HEK293 (cell line): ENCODE measurements around the gene AK9.
A peak's percentile ranks its signal among the peaks of the same experiment; 100 is the strongest.

Source experiments
- KLF1 ChIP-seq: fragments of 450-650 bp; formaldehyde crosslinking; IDR thresholded peaks from 2 replicates; pipeline ENCODE4 v1.5.1; 2016; ENCODE audit warnings: missing biosample characterization, missing genetic modification characterization
- KLF10 ChIP-seq: fragments of 450-650 bp; IDR thresholded peaks from 2 replicates; pipeline ENCODE4 v1.5.1; 2018; ENCODE audit warnings: missing biosample characterization, mild to moderate bottlenecking, missing genetic modification characterization
- KLF9 ChIP-seq: fragments of 450-650 bp; formaldehyde crosslinking; IDR thresholded peaks from 2 replicates; pipeline ENCODE4 v1.5.1; 2016; ENCODE audit warnings: missing biosample characterization, missing genetic modification characterization, low read depth
- MEIS1 ChIP-seq: sonication (generic); formaldehyde crosslinking; IDR thresholded peaks from 2 replicates; pipeline ENCODE4 v1.8.1; 2022; ENCODE audit warnings: missing genetic modification reagents, mild to moderate bottlenecking, borderline replicate concordance
- SALL2 ChIP-seq: fragments of 450-650 bp; formaldehyde crosslinking; IDR thresholded peaks from 2 replicates; pipeline ENCODE4 v1.5.0; 2017; ENCODE audit warnings: missing biosample characterization, mild to moderate bottlenecking, missing genetic modification characterization, borderline replicate concordance
- SCRT1 ChIP-seq: fragments of 450-650 bp; formaldehyde crosslinking; IDR thresholded peaks from 2 replicates; pipeline ENCODE4 v1.5.1; 2016; ENCODE audit warnings: missing biosample characterization, missing genetic modification characterization, borderline replicate concordance
- SETDB1 ChIP-seq: IDR thresholded peaks from one replicate; pipeline ENCODE4 v1.6.1; 2017; ENCODE audit warnings: mild to moderate bottlenecking, low read length, moderate library complexity, mixed read lengths; ENCODE audit not compliant: insufficient read length
- SP3 ChIP-seq: fragments of 450-650 bp; formaldehyde crosslinking; IDR thresholded peaks from 2 replicates; pipeline ENCODE4 v1.5.1; 2016; ENCODE audit warnings: missing biosample characterization, missing genetic modification characterization
- TCF7L2 ChIP-seq: IDR thresholded peaks from 2 replicates; pipeline ENCODE4 v1.6.1; 2011; ENCODE audit warnings: low read depth, mild to moderate bottlenecking, inconsistent platforms, low read length, moderate library complexity, borderline replicate concordance
- WT1 ChIP-seq: fragments of 450-650 bp; formaldehyde crosslinking; IDR thresholded peaks from 2 replicates; pipeline ENCODE4 v1.5.1; 2016; ENCODE audit warnings: missing biosample characterization, missing genetic modification characterization
- ZEB2 ChIP-seq: fragments of 450-650 bp; formaldehyde crosslinking; IDR thresholded peaks from 2 replicates; pipeline ENCODE4 v1.5.1; 2016; ENCODE audit warnings: missing biosample characterization, missing genetic modification characterization
- ZFP37 ChIP-seq: fragments of 450-650 bp; formaldehyde crosslinking; IDR thresholded peaks from 2 replicates; pipeline ENCODE4 v1.5.1; 2016; ENCODE audit warnings: missing biosample characterization, missing genetic modification characterization
- ZNF112 ChIP-seq: fragments of 450-650 bp; formaldehyde crosslinking; IDR thresholded peaks from 2 replicates; pipeline ENCODE4 v1.5.0; 2017; ENCODE audit warnings: missing biosample characterization, missing genetic modification characterization
- ZNF138 ChIP-seq: fragments of 450-650 bp; formaldehyde crosslinking; IDR thresholded peaks from 2 replicates; pipeline ENCODE4 v1.5.1; 2016; ENCODE audit warnings: missing biosample characterization, missing genetic modification characterization, borderline replicate concordance
- ZNF155 ChIP-seq: fragments of 450-650 bp; formaldehyde crosslinking; IDR thresholded peaks from 2 replicates; pipeline ENCODE4 v1.5.1; 2016; ENCODE audit warnings: missing biosample characterization, missing genetic modification characterization
- ZNF157 ChIP-seq: fragments of 450-650 bp; formaldehyde crosslinking; IDR thresholded peaks from 2 replicates; pipeline ENCODE4 v1.5.1; 2016; ENCODE audit warnings: missing biosample characterization, missing genetic modification characterization
- ZNF174 ChIP-seq: fragments of 450-650 bp; formaldehyde crosslinking; IDR thresholded peaks from 2 replicates; pipeline ENCODE4 v1.5.0; 2017; ENCODE audit warnings: missing biosample characterization, mild to moderate bottlenecking, missing genetic modification characterization
- ZNF211 ChIP-seq: fragments of 450-650 bp; formaldehyde crosslinking; IDR thresholded peaks from 2 replicates; pipeline ENCODE4 v1.5.1; 2016; ENCODE audit warnings: low read depth, missing biosample characterization, missing genetic modification characterization
- ZNF239 ChIP-seq: fragments of 450-650 bp; formaldehyde crosslinking; IDR thresholded peaks from 2 replicates; pipeline ENCODE4 v1.5.1; 2016; ENCODE audit warnings: missing biosample characterization, missing genetic modification characterization
- ZNF248 ChIP-seq: fragments of 450-650 bp; formaldehyde crosslinking; IDR thresholded peaks from 2 replicates; pipeline ENCODE4 v1.5.1; 2017; ENCODE audit warnings: missing biosample characterization, missing genetic modification characterization
- ZNF292 ChIP-seq: fragments of 450-650 bp; formaldehyde crosslinking; IDR thresholded peaks from 2 replicates; pipeline ENCODE4 v1.5.1; 2016; ENCODE audit warnings: low read depth, missing biosample characterization, missing genetic modification characterization, borderline replicate concordance
- ZNF324 ChIP-seq: fragments of 450-650 bp; formaldehyde crosslinking; IDR thresholded peaks from 2 replicates; pipeline ENCODE4 v1.5.1; 2016; ENCODE audit warnings: missing biosample characterization, missing genetic modification characterization
- ZNF335 ChIP-seq: fragments of 450-650 bp; formaldehyde crosslinking; conservative IDR thresholded peaks from 2 replicates; pipeline ENCODE4 v1.5.1; 2016; ENCODE audit warnings: missing biosample characterization, missing genetic modification characterization
- ZNF521 ChIP-seq: fragments of 450-650 bp; formaldehyde crosslinking; IDR thresholded peaks from 2 replicates; pipeline ENCODE4 v1.5.1; 2017; ENCODE audit warnings: missing biosample characterization, mild to moderate bottlenecking, missing genetic modification characterization
- ZNF555 ChIP-seq: fragments of 450-650 bp; formaldehyde crosslinking; conservative IDR thresholded peaks from 2 replicates; pipeline ENCODE4 v1.5.1; 2017; ENCODE audit warnings: missing biosample characterization, mild to moderate bottlenecking, missing genetic modification characterization, inconsistent platforms
- ZNF571 ChIP-seq: fragments of 450-650 bp; formaldehyde crosslinking; IDR thresholded peaks from 2 replicates; pipeline ENCODE4 v1.5.0; 2017; ENCODE audit warnings: missing biosample characterization, missing genetic modification characterization
- ZNF585B ChIP-seq: fragments of 450-650 bp; formaldehyde crosslinking; IDR thresholded peaks from 2 replicates; pipeline ENCODE4 v1.5.1; 2016; ENCODE audit warnings: missing biosample characterization, missing genetic modification characterization
- ZNF660 ChIP-seq: fragments of 450-650 bp; IDR thresholded peaks from 2 replicates; pipeline ENCODE4 v1.5.1; 2018; ENCODE audit warnings: missing biosample characterization, mild to moderate bottlenecking, missing genetic modification characterization
- ZNF777 ChIP-seq: fragments of 450-650 bp; formaldehyde crosslinking; IDR thresholded peaks from 2 replicates; pipeline ENCODE4 v1.5.1; 2017; ENCODE audit warnings: missing biosample characterization, missing genetic modification characterization, borderline replicate concordance
- ZNF785 ChIP-seq: fragments of 450-650 bp; formaldehyde crosslinking; IDR thresholded peaks from 2 replicates; pipeline ENCODE4 v1.5.1; 2016; ENCODE audit warnings: missing biosample characterization, missing genetic modification characterization
- ZNF843 ChIP-seq: fragments of 450-650 bp; formaldehyde crosslinking; IDR thresholded peaks from 2 replicates; pipeline ENCODE4 v1.5.1; 2016; ENCODE audit warnings: missing biosample characterization, missing genetic modification characterization
- TF ChIP-seq, protein P1 (sequence below): fragments of 450-650 bp; formaldehyde crosslinking; IDR thresholded peaks from 2 replicates; pipeline ENCODE4 v1.5.1; 2016; ENCODE audit warnings: missing biosample characterization, missing genetic modification characterization
- TF ChIP-seq, protein P2 (sequence below): fragments of 450-650 bp; formaldehyde crosslinking; IDR thresholded peaks from 2 replicates; pipeline ENCODE4 v1.5.1; 2016; ENCODE audit warnings: missing biosample characterization, missing genetic modification characterization
- TF ChIP-seq, protein P3 (sequence below): fragments of 450-650 bp; formaldehyde crosslinking; IDR thresholded peaks from 2 replicates; pipeline ENCODE4 v1.5.1; 2016; ENCODE audit warnings: missing biosample characterization, missing genetic modification characterization
- TF ChIP-seq, protein P4 (sequence below): fragments of 450-650 bp; formaldehyde crosslinking; IDR thresholded peaks from 2 replicates; pipeline ENCODE4 v1.5.1; 2017; ENCODE audit warnings: missing biosample characterization, missing genetic modification characterization
- TF ChIP-seq, protein P5 (sequence below): fragments of 450-650 bp; IDR thresholded peaks from 2 replicates; pipeline ENCODE4 v1.5.1; 2018; ENCODE audit warnings: missing biosample characterization, mild to moderate bottlenecking, missing genetic modification characterization

Gene AK9

DNA sequence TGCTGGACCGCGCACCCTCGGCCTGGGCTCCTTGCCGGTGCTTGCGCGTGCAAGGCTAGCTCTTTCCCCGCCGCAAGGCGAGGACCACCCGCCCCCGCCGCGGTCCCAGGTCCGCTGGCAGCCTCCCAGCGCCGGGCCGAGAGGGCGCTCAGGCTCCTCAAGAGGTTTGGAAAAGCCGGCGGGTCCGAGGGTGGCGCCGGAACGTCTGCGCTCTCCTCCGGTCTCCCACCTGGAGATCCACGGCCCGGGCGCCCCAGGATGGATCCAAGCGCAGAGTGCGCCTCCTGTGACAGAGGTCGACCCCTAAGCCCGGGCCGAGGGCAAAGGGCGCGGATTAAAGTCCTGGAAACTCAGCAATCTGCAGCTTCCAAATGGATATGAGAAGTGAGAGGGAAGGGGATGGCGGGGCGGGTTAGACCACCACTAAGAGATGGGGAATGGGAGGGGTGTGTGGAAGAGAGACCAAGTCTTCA is 234.9 kb downstream of the AK9 start (continued):
- TF ChIP-seq ZNF777 (tag by site-specific recombination): no peak
- TF ChIP-seq ZNF112 (tag by site-specific recombination): no peak
- TF ChIP-seq, protein P1, sequence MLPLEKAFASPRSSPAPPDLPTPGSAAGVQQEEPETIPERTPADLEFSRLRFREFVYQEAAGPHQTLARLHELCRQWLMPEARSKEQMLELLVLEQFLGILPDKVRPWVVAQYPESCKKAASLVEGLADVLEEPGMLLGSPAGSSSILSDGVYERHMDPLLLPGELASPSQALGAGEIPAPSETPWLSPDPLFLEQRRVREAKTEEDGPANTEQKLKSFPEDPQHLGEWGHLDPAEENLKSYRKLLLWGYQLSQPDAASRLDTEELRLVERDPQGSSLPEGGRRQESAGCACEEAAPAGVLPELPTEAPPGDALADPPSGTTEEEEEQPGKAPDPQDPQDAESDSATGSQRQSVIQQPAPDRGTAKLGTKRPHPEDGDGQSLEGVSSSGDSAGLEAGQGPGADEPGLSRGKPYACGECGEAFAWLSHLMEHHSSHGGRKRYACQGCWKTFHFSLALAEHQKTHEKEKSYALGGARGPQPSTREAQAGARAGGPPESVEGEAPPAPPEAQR (tag by site-specific recombination): no peak
- TF ChIP-seq, protein P2, sequence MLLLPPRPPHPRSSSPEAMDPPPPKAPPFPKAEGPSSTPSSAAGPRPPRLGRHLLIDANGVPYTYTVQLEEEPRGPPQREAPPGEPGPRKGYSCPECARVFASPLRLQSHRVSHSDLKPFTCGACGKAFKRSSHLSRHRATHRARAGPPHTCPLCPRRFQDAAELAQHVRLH: no peak
- TF ChIP-seq SETDB1: no peak
- no peak for TF ChIP-seq ZNF555 (tag by site-specific recombination)
- TF ChIP-seq ZNF585B (tag by site-specific recombination): no peak
- no peak for TF ChIP-seq ZFP37 (tag by site-specific recombination)
- no peak for TF ChIP-seq ZNF239 (tag by site-specific recombination)
- TF ChIP-seq, protein P3, sequence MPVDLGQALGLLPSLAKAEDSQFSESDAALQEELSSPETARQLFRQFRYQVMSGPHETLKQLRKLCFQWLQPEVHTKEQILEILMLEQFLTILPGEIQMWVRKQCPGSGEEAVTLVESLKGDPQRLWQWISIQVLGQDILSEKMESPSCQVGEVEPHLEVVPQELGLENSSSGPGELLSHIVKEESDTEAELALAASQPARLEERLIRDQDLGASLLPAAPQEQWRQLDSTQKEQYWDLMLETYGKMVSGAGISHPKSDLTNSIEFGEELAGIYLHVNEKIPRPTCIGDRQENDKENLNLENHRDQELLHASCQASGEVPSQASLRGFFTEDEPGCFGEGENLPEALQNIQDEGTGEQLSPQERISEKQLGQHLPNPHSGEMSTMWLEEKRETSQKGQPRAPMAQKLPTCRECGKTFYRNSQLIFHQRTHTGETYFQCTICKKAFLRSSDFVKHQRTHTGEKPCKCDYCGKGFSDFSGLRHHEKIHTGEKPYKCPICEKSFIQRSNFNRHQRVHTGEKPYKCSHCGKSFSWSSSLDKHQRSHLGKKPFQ: no peak
- TF ChIP-seq MEIS1: 0 out of 2 replicates have a peak, but pooled peaks have one; percentile 26
- TF ChIP-seq ZNF292 (tag by site-specific recombination): no peak
- TF ChIP-seq ZEB2 (tag by site-specific recombination): peak; percentile 4
- no peak for TF ChIP-seq WT1 (tag by site-specific recombination)
- TF ChIP-seq ZNF843: 0 out of 2 replicates have a peak, but pooled peaks have one; percentile 50
- TF ChIP-seq ZNF521 (tag by site-specific recombination): no peak
- peak; percentile 6 for TF ChIP-seq SP3 (tag by site-specific recombination)
- TF ChIP-seq ZNF155 (tag by site-specific recombination): no peak
- TF ChIP-seq, protein P4, sequence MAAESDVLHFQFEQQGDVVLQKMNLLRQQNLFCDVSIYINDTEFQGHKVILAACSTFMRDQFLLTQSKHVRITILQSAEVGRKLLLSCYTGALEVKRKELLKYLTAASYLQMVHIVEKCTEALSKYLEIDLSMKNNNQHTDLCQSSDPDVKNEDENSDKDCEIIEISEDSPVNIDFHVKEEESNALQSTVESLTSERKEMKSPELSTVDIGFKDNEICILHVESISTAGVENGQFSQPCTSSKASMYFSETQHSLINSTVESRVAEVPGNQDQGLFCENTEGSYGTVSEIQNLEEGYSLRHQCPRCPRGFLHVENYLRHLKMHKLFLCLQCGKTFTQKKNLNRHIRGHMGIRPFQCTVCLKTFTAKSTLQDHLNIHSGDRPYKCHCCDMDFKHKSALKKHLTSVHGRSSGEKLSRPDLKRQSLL: no peak
- no peak for TF ChIP-seq SALL2
- TF ChIP-seq ZNF785 (tag by site-specific recombination): no peak
- TF ChIP-seq ZNF157: no peak
- TF ChIP-seq KLF9 (tag by site-specific recombination): peak; percentile 53
- 0 out of 2 replicates have a peak, but pooled peaks have one; percentile 4 for TF ChIP-seq KLF10 (tag by site-specific recombination)
- no peak for TF ChIP-seq TCF7L2
- no peak for TF ChIP-seq ZNF660 (tag by site-specific recombination)
- TF ChIP-seq ZNF335 (tag by site-specific recombination): peak; percentile 43; the same call in 1 of the 2 replicates
- TF ChIP-seq, protein P5, sequence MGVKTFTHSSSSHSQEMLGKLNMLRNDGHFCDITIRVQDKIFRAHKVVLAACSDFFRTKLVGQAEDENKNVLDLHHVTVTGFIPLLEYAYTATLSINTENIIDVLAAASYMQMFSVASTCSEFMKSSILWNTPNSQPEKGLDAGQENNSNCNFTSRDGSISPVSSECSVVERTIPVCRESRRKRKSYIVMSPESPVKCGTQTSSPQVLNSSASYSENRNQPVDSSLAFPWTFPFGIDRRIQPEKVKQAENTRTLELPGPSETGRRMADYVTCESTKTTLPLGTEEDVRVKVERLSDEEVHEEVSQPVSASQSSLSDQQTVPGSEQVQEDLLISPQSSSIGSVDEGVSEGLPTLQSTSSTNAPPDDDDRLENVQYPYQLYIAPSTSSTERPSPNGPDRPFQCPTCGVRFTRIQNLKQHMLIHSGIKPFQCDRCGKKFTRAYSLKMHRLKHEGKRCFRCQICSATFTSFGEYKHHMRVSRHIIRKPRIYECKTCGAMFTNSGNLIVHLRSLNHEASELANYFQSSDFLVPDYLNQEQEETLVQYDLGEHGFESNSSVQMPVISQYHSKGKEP (tag by site-specific recombination): no peak
- no peak for TF ChIP-seq ZNF248
- TF ChIP-seq ZNF324 (tag by site-specific recombination): no peak
- TF ChIP-seq ZNF138 (tag by site-specific recombination): no peak
- TF ChIP-seq ZNF211 (tag by site-specific recombination): no peak
- TF ChIP-seq KLF1: 0 out of 2 replicates have a peak, but pooled peaks have one; percentile 36
- no peak for TF ChIP-seq ZNF174
- TF ChIP-seq SCRT1 (tag by site-specific recombination): no peak
- TF ChIP-seq ZNF571 (tag by site-specific recombination): no peak
